Adipocyte (in vitro differentiated cells): ENCODE results near the gene MGP.

Source experiments
- DNase-seq: peaks from one replicate; pipeline ENCODE4 v3.0.0-alpha.2; 2015; ENCODE audit warnings: low read depth
- H3K27me3 ChIP-seq: replicated peaks from 2 replicates; pipeline ENCODE4 v1.7.0; 2013; ENCODE audit warnings: mild to moderate bottlenecking, low read length, moderate library complexity; ENCODE audit not compliant: control insufficient read depth, insufficient read depth
- H3K36me3 ChIP-seq: 2 replicates; pipeline ENCODE4 v1.7.0; 2013; ENCODE audit warnings: low read length, mild to moderate bottlenecking, moderate library complexity; ENCODE audit not compliant: control insufficient read depth, insufficient read depth, severe bottlenecking
- H3K4me1 ChIP-seq: 2 replicates; pipeline ENCODE4 v1.7.0; 2013; ENCODE audit warnings: mild to moderate bottlenecking, low read length, moderate library complexity; ENCODE audit not compliant: control insufficient read depth, insufficient read depth
- H3K4me3 ChIP-seq: 2 replicates; pipeline ENCODE4 v1.7.0; 2013; ENCODE audit warnings: mild to moderate bottlenecking, low read length, moderate library complexity
- H3K9ac ChIP-seq: 2 replicates; pipeline ENCODE4 v1.7.0; 2013; ENCODE audit warnings: mild to moderate bottlenecking, low read length, moderate library complexity
- H3K9me3 ChIP-seq: 2 replicates; pipeline ENCODE4 v1.7.0; 2013; ENCODE audit warnings: mild to moderate bottlenecking, low read length, moderate library complexity; ENCODE audit not compliant: control insufficient read depth

The MGP gene

GRCh38 chr12:14920475-14921126, 34.9 kb upstream of the MGP start:
- DNase-seq = no peak

DNA sequence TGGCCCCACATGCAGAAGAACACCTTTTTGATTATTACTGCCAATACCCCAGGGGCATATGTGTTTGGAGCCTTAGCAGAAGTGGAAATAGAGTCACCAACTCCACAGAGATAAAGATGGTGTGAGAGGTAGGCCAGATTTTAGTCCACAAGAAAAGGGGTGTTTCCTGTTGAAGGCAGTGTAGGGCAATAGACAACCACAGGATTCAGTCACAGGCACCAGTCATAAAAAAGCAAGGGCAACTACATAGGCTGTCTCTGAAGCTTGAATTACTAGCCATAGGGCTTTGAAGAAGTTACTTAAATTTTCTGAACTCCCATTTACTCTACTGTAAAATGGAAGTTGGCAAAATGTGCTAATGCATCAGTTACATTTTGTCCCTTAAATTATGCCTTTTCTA, 33.8 kb upstream of the MGP start:
- Histone ChIP-seq H3K4me3 (no peak overlapping the region), H3K9ac (no peak overlapping the region), H3K27me3 (no peaks in the 10 kb centered on the region), H3K4me1 (no peaks in the 10 kb centered on the region), H3K9me3 (no peaks in the 10 kb centered on the region), H3K36me3 (no peaks in the 10 kb centered on the region)
- no peak for DNase-seq

More at GRCh38 chr12:14920475-14921126, 34.9 kb upstream of the MGP start:
- H3K36me3 ChIP-seq = no peaks in the 10 kb centered on the region
- H3K27me3 ChIP-seq = no peaks in the 10 kb centered on the region
- H3K9me3 ChIP-seq = no peaks in the 10 kb centered on the region
- H3K9ac ChIP-seq = no peak overlapping the region
- no peak overlapping the region for H3K4me3 ChIP-seq
- H3K4me1 ChIP-seq = no peaks in the 10 kb centered on the region

- Histone ChIP-seq H3K36me3 (no peaks in the 10 kb centered on the region), H3K4me3 (no peak overlapping the region), H3K4me1 (peaks cover 11% of the 10 kb centered on the region), H3K27me3 (no peaks in the 10 kb centered on the region), H3K9me3 (no peaks in the 10 kb centered on the region), H3K9ac (no peak overlapping the region)
- DNase-seq = no peak
These were observed 30.1 kb upstream of the MGP start for GRCh38 chr12:14915736-14916135.

DNA sequence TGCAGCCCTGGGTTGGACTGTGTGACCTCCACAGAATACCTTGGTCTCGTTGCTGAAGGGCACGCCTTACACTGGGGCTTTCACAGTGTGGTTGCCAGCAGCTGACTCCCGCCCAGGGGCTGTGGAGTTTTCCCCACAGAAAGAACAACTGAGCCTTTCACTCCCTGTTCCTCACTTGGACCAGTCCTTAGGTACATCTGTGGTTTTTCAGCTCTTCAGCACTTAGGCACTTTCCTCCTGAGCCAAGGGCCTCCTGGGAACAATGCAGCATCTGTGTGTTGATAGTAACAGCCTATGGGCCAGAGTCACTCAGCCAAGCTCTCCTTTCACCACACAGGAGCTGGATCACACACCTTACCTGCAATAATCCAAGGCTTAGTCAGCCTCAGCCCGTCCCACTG, 27.7 kb upstream of the MGP start:
- H3K4me1 ChIP-seq = peaks cover 19% of the 10 kb centered on the region
- H3K4me3 ChIP-seq = no peak overlapping the region
- DNase-seq = no peak
- H3K27me3 ChIP-seq = no peaks in the 10 kb centered on the region
- no peaks in the 10 kb centered on the region for H3K36me3 ChIP-seq
- no peak overlapping the region for H3K9ac ChIP-seq
- H3K9me3 ChIP-seq = no peaks in the 10 kb centered on the region

DNA sequence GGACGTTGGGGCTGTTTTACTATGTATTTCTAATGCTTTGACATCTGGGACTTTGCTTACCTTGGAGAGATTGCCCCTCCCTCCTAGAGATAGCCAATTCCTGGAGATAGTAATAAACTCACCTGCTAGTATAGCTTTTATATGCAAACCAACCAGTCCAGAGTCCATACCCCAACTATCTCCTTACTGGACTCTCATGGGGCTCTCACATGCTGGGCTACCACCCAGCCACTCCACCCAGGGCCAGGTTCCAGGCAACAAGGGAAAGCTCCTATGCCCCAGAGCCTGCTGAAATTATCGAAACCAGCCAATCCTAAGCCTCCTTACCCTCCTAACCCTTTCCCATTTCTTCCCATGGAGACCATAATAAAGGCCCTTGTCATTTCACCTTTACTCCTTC, 25.5 kb upstream of the MGP start:
- Histone ChIP-seq H3K9ac (no peak overlapping the region), H3K27me3 (no peaks in the 10 kb centered on the region), H3K4me1 (peaks cover 19% of the 10 kb centered on the region), H3K36me3 (no peaks in the 10 kb centered on the region), H3K4me3 (no peak overlapping the region), H3K9me3 (no peaks in the 10 kb centered on the region)
- DNase-seq = no peak

- H3K4me1 ChIP-seq = peaks cover 22% of the 10 kb centered on the region
- H3K4me3 ChIP-seq = no peak overlapping the region
- no peak overlapping the region for H3K9ac ChIP-seq
- H3K27me3 ChIP-seq = no peaks in the 10 kb centered on the region
- no peaks in the 10 kb centered on the region for H3K36me3 ChIP-seq
- no peak for DNase-seq
- H3K9me3 ChIP-seq = no peaks in the 10 kb centered on the region
These were observed 24.6 kb upstream of the MGP start for GRCh38 chr12:14910090-14910915.

GRCh38 chr12:14907953-14908352, 22.3 kb upstream of the MGP start:
- Histone ChIP-seq H3K9me3 (no peaks in the 10 kb centered on the region), H3K4me1 (peaks cover 21% of the 10 kb centered on the region), H3K27me3 (no peaks in the 10 kb centered on the region), H3K36me3 (no peaks in the 10 kb centered on the region), H3K4me3 (no peak overlapping the region), H3K9ac (no peak overlapping the region)
- DNase-seq = no peak

- H3K4me3 ChIP-seq = no peak overlapping the region
- H3K4me1 ChIP-seq = peaks cover 35% of the 10 kb centered on the region
- no peak for DNase-seq
- no peaks in the 10 kb centered on the region for H3K27me3 ChIP-seq
- no peaks in the 10 kb centered on the region for H3K36me3 ChIP-seq
- no peak overlapping the region for H3K9ac ChIP-seq
- H3K9me3 ChIP-seq = no peaks in the 10 kb centered on the region
These were observed 20.5 kb upstream of the MGP start for GRCh38 chr12:14906114-14906513.

DNA sequence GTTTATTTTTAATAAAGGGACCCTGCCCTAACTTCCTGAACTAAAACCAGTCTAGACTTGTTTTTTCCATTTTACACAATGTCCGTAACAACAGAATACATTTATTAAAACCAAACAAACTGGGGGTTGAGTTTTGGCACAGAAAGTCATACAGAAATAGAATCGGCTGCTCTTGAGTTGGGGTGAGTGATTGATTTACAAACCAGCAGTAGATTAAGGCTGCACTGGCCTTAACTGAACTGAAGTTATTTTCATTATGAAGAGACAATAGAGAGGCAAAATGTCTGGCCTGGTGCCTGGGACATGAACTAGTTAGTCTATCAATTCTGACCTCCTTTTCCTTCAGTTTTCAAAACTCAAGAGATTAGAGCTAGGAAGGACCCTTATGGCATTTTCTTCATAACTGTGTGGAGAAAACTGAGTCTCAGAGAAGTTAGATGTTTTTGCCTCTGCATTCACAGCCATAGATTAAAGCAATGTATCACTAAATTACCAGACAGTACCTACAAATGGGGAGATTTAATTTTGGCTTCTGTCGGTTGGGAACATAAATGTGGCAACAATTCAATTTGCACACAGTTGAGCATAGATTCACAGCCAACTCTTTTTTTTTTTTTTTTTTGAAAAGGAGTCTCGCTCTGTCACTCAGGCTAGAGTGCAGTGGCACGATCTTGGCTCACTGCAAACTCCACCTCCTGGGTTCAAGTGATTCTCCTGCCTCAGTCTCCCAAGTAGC, 19.8 kb upstream of the MGP start:
- Histone ChIP-seq H3K4me3 (no peak overlapping the region), H3K27me3 (no peaks in the 10 kb centered on the region)

GRCh38 chr12:14904854-14905253, 19.2 kb upstream of the MGP start:
- Histone ChIP-seq H3K9ac (no peak overlapping the region), H3K9me3 (no peaks in the 10 kb centered on the region), H3K36me3 (no peaks in the 10 kb centered on the region), H3K4me3 (no peak overlapping the region), H3K4me1 (peaks cover 37% of the 10 kb centered on the region), H3K27me3 (no peaks in the 10 kb centered on the region)
- no peak for DNase-seq

More for the DNA sequence above, 19.8 kb upstream of the MGP start:
- no peak overlapping the region for H3K9ac ChIP-seq
- no peaks in the 10 kb centered on the region for H3K9me3 ChIP-seq
- DNase-seq = no peak
- peaks cover 41% of the 10 kb centered on the region for H3K4me1 ChIP-seq
- no peaks in the 10 kb centered on the region for H3K36me3 ChIP-seq

- Histone ChIP-seq H3K36me3 (no peaks in the 10 kb centered on the region), H3K27me3 (no peaks in the 10 kb centered on the region), H3K4me1 (peaks cover 35% of the 10 kb centered on the region), H3K9ac (no peak overlapping the region), H3K4me3 (no peak overlapping the region), H3K9me3 (no peaks in the 10 kb centered on the region)
- DNase-seq = no peak
These were observed 17.9 kb upstream of the MGP start for GRCh38 chr12:14903386-14904098.
